Measurements from ENCODE around the gene NOC2L.

Gene NOC2L

GRCh38 chr1:916173-917075, 42.6 kb downstream of the NOC2L start:
- no peak for DNase-seq (ENCODE audit: low read depth in 1 of 2, low spot score in 1 of 2)

- DNase-seq (ENCODE audit: low read depth in 1 of 2, low spot score in 1 of 2) = no peak
Measured at GRCh38 chr1:915295-916172, 43.5 kb downstream of the NOC2L start.

- DNase-seq (ENCODE audit: low read depth in 1 of 2, low spot score in 1 of 2) = no peak
Measured at GRCh38 chr1:914891-915280, 44.2 kb downstream of the NOC2L start.

- no peak for DNase-seq (ENCODE audit: low read depth in 1 of 2, low spot score in 1 of 2)
Measured at GRCh38 chr1:914131-914890, 44.7 kb downstream of the NOC2L start.

- DNase-seq (ENCODE audit: low read depth in 1 of 2, low spot score in 1 of 2) = no peak
Measured at GRCh38 chr1:913491-914130, 45.4 kb downstream of the NOC2L start.

- DNase-seq (ENCODE audit: low read depth in 1 of 2, low spot score in 1 of 2) = no peak
Measured at GRCh38 chr1:912740-913301, 46.2 kb downstream of the NOC2L start.

- DNase-seq (ENCODE audit: low read depth in 1 of 2, low spot score in 1 of 2) = no peak
Measured at GRCh38 chr1:911875-912739, 46.9 kb downstream of the NOC2L start.

- DNase-seq (ENCODE audit: low read depth in 1 of 2, low spot score in 1 of 2) = no peak
Measured at GRCh38 chr1:910881-911721, 48.0 kb downstream of the NOC2L start.

- DNase-seq (ENCODE audit: low read depth in 1 of 2, low spot score in 1 of 2) = no peak
Measured at GRCh38 chr1:910311-910880, 48.7 kb downstream of the NOC2L start.

GRCh38 chr1:909861-910310, 49.2 kb downstream of the NOC2L start:
- DNase-seq (ENCODE audit: low read depth in 1 of 2, low spot score in 1 of 2) = no peak

GRCh38 chr1:908661-909060, 50.4 kb downstream of the NOC2L start:
- no peak for DNase-seq (ENCODE audit: low read depth in 1 of 2, low spot score in 1 of 2)

GRCh38 chr1:907611-908451, 51.2 kb downstream of the NOC2L start:
- no peak for DNase-seq (ENCODE audit: low read depth in 1 of 2, low spot score in 1 of 2)

GRCh38 chr1:906600-907420, 52.2 kb downstream of the NOC2L start:
- no peak for DNase-seq (ENCODE audit: low read depth in 1 of 2, low spot score in 1 of 2)

- DNase-seq (ENCODE audit: low read depth in 1 of 2, low spot score in 1 of 2) = no peak
Measured at GRCh38 chr1:905811-906599, 53.1 kb downstream of the NOC2L start.

- no peak for DNase-seq (ENCODE audit: low read depth in 1 of 2, low spot score in 1 of 2)
Measured at GRCh38 chr1:905071-905749, 53.8 kb downstream of the NOC2L start.

All from stimulated activated CD4-positive, alpha-beta T cell treated with anti-CD3 and anti-CD28 coated beads, Interleukin-15, amount 100 ng/mL, for 1 hour (primary cell).